Erythroblast (primary cell): Measurements from ENCODE around the gene GOLGA5.

ENCODE experiments used
- GATA1 ChIP-seq: IDR thresholded peaks from 2 replicates; pipeline ENCODE4 v1.6.1; 2011; ENCODE audit warnings: low read depth, mild to moderate bottlenecking, control low read depth, low read length, moderate library complexity
- POLR2A ChIP-seq: IDR thresholded peaks from 2 replicates; pipeline ENCODE4 v1.6.1; 2011; ENCODE audit warnings: mild to moderate bottlenecking, low read length

DNA sequence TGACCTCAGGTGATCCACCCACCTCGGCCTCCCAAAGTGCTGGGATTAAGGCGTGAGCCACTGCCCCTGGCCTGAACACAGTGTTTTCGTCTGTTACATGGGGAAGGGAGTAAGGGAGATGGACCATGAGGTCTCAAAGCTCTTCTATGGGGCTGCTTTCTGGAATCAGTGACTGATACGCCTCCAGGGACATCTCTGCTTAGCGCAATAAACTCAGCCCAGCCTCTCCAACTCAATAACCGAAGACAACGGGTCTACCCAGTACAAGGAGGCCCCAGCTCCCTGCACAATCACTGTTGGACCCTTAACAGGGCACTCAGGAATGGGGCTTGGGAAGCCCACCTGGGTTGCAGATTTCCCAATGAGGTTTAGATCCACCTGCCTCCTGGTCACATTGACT, 86.2 kb downstream of the GOLGA5 start:
- no peak for TF ChIP-seq POLR2A
- TF ChIP-seq GATA1 = no peak
